Sciatic nerve (tissue), 2 donors: ENCODE results near the gene ADH4. TPM values are rescaled to one million over a fixed set of nuclear protein-coding genes. Genes with fewer than 3 reads are reported as not detected.
"Not testable (repeated sequence)": the region's sequence is repeated elsewhere in the genome, so short reads cannot be mapped to it uniquely, and the experiment has no call there.

Experiments
- ATAC-seq: fragments of 200-7000 bp; cut with Tn5 transposase; one replicate; pipeline ENCODE4 v1.9.1; 2020; ENCODE audit warnings: mild to moderate bottlenecking, moderate library complexity
- DNase-seq: peaks from one replicate; pipeline ENCODE4 v3.0.0-alpha.2; 2020; ENCODE audit warnings: low spot score
- intact Hi-C: fragments of 100-400 bp; cut with DNase I; formaldehyde crosslinking; loops from one replicate; pipeline ENCODE4 v1.14.2; 2022
- total RNA-seq: library from RNA; stranded (reverse); fragmentation: NEBNext Ultra II Directional; extraction: Animal tissue kit (Norgen Biotek cat#: 25700); gene quantifications from one replicate; pipeline ENCODE4 v1.2.1, GENCODE V29; 2021
- donor health status: DM: no; HTN: no; CAD: no.
- donor health status: DM: no; HTN: no; CAD: no.

The ADH4 gene
- total RNA-seq, 1 donor from 2014 or later, result 1.8 TPM

DNA sequence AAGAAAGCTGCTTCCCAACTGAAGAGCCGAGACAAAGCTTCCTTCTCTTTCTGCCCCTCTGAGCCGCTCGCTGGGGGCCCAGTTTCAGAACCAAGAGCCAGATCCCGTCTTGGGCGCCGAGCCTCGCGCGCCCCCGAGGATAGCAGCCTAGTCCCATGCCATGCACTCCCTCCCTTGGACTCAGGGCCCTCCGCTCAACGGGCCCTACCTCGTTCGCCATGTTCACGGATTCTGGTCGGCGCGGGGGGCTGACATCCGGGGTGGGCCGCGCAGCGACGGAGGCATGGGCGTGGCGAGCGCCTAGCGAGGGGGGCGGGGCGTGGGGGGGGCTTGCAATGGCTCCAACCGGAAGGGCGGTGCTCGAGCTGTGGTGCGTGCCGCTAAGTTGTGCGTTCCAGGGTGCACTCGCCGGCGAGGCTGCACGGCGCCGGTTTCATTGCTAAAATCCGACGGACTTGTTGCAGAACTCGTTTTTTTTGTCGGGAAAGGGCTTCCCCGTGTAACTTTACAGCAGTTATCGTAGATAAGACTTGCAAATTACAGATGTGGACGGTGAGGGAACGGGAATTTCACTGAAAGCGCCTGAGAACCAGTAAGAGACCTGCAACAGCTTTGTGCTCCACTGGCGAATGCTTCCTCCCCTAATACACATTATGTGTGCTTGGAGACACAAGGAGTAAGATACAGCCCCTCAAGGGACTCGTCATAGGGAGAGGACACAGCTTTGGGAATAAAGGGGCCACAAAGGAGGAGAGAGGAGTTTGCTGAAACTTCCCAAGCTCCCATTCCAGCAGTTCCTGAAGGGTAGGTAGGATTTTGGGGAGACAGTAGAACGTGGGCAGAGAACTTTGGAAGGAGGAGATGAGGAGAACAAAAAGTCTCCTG lies 55.4 kb downstream of the ADH4 start, which contains the start of gene ADH5:
ADH5 (minus strand) TSS at position 308 of the 885 bp plus-strand sequence; CDS start at position 220, 88 bp downstream.
- intact Hi-C loops, result no loop called here
- DNase-seq (peak; percentile 92), ATAC-seq (peak; percentile 98)

DNA sequence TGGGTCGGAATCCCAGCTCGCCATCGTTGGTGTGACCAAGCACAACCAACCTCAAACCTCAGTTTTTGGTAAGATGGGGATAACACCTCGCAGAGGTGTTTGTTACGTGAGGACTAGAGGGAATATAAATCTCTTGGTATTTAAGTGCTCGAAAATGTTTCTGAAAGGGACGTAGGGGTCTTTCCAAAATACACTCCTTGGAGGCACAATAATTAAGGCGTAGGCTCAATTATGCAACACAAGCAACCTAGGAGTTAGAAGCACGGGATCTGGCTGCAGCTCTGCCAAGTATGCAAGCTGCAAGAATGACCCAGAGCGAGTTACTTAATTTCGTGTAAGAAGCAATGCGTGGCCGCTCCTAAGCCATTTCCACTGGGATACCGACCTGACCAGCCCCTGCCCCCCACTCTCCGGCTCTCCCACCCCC lies 56.1 kb downstream of the ADH4 start:
- intact Hi-C loops, result no loop called here
- DNase-seq (peak; percentile 75), ATAC-seq (peak; percentile 87)

DNA sequence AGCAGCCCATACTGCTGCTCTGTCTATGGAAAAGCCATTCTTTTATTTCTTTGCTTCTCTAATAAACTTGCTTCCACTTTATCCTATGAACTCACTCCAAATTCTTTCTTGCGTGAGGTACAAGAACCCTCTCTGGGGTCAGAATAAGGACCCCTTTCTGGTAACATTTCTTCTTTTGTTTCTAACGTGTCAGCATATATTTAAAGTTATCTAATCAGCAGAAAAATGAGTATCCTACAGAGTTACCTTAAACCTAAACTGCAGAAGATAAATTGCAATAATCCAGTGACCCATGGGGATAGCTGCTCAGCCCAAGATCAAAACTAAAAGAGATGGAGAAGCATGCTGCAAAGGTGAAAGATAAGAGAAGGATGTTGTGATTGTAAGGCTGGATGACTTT lies 59.5 kb downstream of the ADH4 start:
- intact Hi-C loops, result no loop called here
- no peak for ATAC-seq
- DNase-seq, result no peak

DNA sequence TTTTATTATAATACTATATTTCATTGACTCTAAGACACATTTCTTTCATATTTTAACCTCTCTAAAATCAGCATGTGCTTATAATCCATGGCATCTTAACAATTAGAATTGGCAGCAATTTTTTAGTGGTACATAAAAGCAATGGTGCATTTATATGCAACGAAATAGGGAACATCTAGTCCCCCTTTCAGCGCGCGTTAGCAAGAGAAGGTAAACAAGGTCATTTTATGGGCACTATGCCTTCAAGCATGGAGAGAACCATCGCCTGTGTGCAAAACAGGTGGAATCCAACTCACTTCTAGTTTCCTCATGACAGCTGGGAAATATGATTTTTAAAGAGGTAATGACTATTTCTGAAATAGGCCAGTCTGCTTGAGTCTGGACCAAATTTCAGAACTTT lies 61.9 kb downstream of the ADH4 start:
- DNase-seq (no peak), ATAC-seq (no peak)
- intact Hi-C loops, result no loop called here

DNA sequence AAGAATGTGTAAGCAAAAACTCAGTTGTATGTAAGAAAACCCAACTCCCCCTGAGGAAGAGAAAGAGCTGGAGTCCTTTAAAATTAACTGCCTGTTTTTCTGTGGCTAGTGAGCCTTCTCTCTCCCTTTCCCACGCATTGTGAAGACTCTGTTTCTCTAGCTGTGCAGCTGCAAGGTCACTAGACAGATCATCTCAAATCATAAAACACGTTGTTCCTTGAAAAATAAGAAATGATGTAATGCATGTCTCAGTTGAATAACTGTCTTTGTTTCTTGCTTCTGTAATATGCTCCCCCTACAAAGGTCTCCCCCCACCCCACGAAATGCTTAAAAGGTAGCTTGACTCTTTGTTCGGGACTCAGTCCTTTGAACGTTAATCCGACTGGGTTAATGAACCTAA lies 63.2 kb downstream of the ADH4 start:
- intact Hi-C loops, DNase-seq: not testable (repeated sequence)
- peak; percentile 56 for ATAC-seq

DNA sequence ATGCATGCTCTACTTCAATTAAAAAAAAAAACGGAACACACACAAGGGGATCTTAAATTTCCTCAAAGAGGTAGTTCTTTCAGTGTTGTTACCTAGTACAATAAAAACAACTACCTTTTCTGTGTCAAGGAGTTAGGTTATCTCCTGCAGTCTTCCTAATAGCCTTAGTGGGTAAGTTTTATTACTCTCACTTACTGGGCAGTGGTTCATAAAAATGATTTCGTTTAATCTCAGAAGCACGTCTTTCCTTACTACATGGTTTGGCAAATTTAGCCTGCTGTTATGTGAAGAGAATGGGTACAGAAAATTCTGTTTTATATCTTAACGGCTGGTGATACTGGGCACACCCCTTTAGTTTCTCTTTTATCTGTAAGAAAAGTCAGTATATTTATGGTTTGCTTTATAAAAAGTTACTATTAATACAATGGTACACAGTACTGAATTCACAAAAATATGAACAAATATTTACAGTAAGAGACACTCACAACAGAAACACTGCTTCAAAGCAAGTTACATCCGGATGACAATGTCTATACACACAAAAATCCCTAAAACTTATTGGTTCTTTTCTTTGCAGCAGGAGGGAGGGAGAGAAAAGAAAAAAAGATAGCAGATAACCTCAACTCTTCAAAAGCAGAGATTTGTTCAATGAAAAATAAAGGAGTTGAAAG lies 64.3 kb downstream of the ADH4 start:
- intact Hi-C loops, result no loop called here
- ATAC-seq, result no peak

DNA sequence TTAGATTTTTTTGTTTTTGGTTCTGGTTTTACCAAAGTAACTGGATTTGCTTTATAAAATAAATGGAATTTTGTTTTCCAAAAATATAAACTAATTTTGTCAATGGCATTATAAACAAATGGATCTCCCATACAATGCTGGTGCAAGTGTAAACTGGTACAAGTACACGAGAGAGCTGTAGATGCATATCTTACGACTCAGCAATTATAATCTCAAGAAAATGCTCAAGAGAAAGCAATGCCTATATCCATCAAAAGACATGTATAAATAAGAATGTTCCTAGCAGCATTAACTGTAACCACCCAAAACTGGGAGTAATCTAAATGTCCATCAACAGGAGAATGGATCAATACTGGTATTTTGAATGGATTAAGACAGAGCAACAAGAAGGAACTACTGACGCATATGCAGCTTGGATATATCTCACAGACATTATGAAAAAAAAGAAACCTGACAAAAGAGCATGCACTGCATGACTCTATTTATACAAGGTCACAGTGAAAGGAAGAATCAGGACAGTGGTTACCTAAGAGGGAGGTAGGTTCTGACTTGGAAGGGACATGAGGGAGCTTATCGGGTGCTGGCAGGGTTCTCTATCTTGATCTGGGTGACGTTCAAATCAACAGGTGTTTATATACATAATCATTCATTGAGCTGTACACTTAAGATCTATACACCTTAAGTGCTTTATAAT lies 65.0 kb downstream of the ADH4 start:
- no peak for DNase-seq
- intact Hi-C loops, result no loop called here
- no peak for ATAC-seq

More for the DNA sequence above, 64.3 kb downstream of the ADH4 start:
- DNase-seq, result no peak

DNA sequence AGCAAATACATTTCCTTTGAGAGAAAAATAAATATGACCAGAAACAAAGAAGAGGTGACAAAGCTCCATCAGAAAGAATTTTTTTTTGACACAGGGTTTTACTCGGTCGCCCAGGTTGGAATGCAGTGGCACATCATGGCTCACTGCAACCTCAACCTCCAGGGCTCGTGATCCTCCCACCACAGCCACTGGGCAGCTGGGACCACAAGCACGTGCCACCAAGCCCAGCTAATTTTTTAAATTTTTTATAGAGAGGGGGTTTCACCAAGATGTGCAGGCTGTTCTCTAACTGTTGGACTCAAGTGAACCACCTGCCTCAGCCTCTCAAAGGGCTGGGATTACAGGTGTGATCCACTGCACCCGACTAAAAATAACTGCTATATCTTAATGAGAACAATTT lies 65.8 kb downstream of the ADH4 start:
- ATAC-seq (no peak), DNase-seq (no peak)
- intact Hi-C loops, result no loop called here

DNA sequence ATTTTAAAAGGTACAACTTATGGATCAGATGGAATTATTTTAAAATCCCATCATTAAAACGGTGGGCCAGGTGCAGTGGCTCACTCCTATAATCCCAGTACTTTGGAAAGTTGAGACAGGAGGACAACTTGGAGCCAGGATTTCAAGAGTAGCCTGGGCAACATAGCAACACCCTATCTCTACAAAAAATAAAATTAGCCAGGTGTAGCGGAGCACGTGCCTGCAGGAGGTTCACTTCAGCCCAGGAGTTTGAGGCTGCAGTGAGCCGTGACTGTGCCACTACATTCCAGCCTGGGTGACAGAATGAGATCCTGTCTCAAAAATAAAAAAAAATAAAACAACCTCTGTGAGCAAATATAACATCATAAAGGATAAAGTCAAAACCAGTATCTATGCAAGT lies 66.9 kb downstream of the ADH4 start:
- ATAC-seq (no peak), DNase-seq (no peak)
- intact Hi-C loops, result no loop called here

DNA sequence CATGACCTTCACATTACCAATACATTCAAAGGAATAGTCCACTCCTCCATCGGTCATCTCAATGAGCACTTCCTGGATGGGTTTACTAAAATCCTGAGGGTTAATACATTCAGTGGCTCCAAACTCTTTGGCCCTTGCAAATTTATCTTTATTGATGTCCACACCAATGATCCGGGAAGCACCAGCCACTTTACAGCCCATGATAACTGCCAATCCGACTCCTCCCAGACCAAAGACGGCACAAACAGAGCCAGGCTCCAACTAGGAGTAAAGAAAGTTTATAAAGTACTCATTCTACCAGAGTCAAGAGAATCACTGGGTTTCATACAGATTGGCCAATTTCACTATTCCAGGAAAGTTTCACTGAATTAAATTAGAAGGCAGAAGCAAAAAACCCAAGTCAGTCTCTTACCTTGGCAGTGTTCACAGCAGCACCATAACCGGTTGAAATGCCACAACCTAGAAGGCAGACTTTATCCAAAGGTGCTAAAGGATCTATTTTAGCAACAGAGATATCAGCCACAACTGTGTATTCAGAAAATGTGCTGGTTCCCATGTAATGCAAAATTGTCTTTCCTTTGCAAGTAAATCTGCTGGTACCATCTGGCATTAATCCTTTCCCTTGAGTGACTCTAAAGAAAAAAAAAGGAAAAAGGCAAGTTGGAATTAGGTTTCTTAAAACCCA lies 67.7 kb downstream of the ADH4 start:
- ATAC-seq, result no peak
- intact Hi-C loops, result no loop called here
- DNase-seq, result no peak

DNA sequence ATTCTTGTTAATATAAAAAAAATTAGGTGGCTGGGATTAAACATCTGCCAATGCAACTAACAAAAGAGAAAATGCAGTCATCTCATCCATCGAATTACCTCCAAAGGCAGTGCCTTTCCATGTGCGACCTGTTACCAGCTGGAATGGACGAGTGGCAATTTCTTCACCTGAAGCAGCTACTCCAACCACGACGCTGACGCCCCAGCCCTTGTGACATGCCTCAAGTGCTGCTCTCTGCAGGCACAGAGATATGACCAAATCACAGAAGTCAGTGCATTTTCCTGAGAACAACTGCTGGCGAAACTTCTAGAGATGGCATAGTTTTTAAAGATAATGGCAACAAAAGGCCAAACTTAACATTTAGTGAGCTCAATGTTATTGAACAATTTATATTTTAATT lies 69.3 kb downstream of the ADH4 start:
- ATAC-seq, result no peak
- intact Hi-C loops, result no loop called here

More for the DNA sequence above, 69.3 kb downstream of the ADH4 start:
- DNase-seq, result no peak

Other genes with a start within 250 kb of the ADH4 start
- gene EIF4E, start 215.2 kb downstream of the ADH4 start, total RNA-seq, result 54.5 TPM
- 33.2 TPM for gene METAP1, start 148.6 kb downstream of the ADH4 start, total RNA-seq
- 126 TPM for gene ADH5, start 55.5 kb downstream of the ADH4 start, total RNA-seq
- gene ADH6, start 74.9 kb upstream of the ADH4 start, total RNA-seq, result not detected
- gene ADH1A, start 146.7 kb upstream of the ADH4 start, total RNA-seq, result 2.8 TPM
- gene ADH1B, start 177.1 kb upstream of the ADH4 start, total RNA-seq, result 710 TPM
- 75.2 TPM for gene ADH1C, start 208.4 kb upstream of the ADH4 start, total RNA-seq